ENCODE results near the gene RNF25.

Gene RNF25

DNA sequence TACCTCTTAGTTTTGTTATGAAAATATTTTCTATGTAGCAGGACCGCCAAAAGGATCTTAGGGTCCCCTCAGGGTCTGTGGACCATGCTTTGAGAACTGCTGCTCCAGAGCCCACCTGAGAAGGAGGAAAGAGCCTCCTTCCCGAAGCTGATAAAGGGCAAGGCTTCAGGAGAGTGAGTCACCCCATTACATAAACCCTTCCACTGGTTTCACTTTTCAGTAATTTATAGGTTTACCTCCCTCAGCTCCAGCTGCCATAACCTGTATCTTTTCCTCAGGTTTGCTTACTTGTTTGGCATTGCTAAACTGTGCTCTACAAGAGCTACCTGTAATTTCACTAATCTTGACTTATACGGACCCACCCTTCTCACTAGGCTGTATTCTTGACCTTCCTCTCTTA is 45.5 kb upstream of the RNF25 start:
- H3K9me3 ChIP-seq (ENCODE audit: severe bottlenecking), result no peaks in the 10 kb centered on the region
- no peak for DNase-seq
- no peaks in the 10 kb centered on the region for H3K27me3 ChIP-seq (ENCODE audit: insufficient read depth, low read depth, severe bottlenecking)
- no peak overlapping the region for H3K27ac ChIP-seq
- TF ChIP-seq, protein P1, sequence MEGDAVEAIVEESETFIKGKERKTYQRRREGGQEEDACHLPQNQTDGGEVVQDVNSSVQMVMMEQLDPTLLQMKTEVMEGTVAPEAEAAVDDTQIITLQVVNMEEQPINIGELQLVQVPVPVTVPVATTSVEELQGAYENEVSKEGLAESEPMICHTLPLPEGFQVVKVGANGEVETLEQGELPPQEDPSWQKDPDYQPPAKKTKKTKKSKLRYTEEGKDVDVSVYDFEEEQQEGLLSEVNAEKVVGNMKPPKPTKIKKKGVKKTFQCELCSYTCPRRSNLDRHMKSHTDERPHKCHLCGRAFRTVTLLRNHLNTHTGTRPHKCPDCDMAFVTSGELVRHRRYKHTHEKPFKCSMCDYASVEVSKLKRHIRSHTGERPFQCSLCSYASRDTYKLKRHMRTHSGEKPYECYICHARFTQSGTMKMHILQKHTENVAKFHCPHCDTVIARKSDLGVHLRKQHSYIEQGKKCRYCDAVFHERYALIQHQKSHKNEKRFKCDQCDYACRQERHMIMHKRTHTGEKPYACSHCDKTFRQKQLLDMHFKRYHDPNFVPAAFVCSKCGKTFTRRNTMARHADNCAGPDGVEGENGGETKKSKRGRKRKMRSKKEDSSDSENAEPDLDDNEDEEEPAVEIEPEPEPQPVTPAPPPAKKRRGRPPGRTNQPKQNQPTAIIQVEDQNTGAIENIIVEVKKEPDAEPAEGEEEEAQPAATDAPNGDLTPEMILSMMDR (IDR thresholded peaks at IDR 0.05; ENCODE audit: low read depth, low read length), result no peak
- peaks cover 26% of the 10 kb centered on the region for H3K36me3 ChIP-seq
- H3K4me3 ChIP-seq (ENCODE audit: low read depth, low read length), result no peak overlapping the region

DNA sequence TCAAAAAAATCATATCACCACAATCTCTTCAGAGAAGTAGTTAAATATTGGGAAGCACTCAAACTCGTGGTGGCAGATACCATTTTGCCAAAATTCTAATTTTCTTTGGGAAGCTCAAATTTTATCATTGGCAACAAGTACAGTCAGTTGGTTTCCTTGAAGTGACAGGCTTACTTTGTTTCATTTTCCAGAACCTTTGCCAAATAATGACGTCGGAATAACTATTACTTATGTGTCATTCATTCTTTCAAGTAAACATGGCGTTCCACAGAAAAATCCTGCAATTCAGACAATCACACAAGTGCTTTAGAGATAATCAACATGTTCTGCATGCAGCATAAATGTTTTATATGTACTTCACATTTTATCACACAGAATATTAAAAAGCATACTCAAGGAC is 44.3 kb upstream of the RNF25 start:
- no peak for DNase-seq
- Histone ChIP-seq H3K4me3 (ENCODE audit: low read depth, low read length) (no peak overlapping the region), H3K27ac (no peak overlapping the region), H3K27me3 (ENCODE audit: insufficient read depth, low read depth, severe bottlenecking) (no peaks in the 10 kb centered on the region), H3K36me3 (peaks cover 26% of the 10 kb centered on the region), H3K9me3 (ENCODE audit: severe bottlenecking) (no peaks in the 10 kb centered on the region)
- TF ChIP-seq, protein P1 (IDR thresholded peaks at IDR 0.05; ENCODE audit: low read depth, low read length), result no peak

- Histone ChIP-seq H3K36me3 (peaks cover 29% of the 10 kb centered on the region), H3K27me3 (ENCODE audit: insufficient read depth, low read depth, severe bottlenecking) (no peaks in the 10 kb centered on the region), H3K27ac (no peak overlapping the region), H3K4me3 (ENCODE audit: low read depth, low read length) (no peak overlapping the region), H3K9me3 (ENCODE audit: severe bottlenecking) (no peaks in the 10 kb centered on the region)
- DNase-seq, result no peak
- TF ChIP-seq, protein P1 (IDR thresholded peaks at IDR 0.05; ENCODE audit: low read depth, low read length), result no peak
These were observed 42.1 kb upstream of the RNF25 start for GRCh38 chr2:218713922-218714321.

- H3K36me3 ChIP-seq, result peaks cover 20% of the 10 kb centered on the region
- peak overlapping the region; percentile 82 for H3K27ac ChIP-seq
- no peaks in the 10 kb centered on the region for H3K9me3 ChIP-seq (ENCODE audit: severe bottlenecking)
- TF ChIP-seq, protein P1 (IDR thresholded peaks at IDR 0.05; ENCODE audit: low read depth, low read length), result no peak
- no peaks in the 10 kb centered on the region for H3K27me3 ChIP-seq (ENCODE audit: insufficient read depth, low read depth, severe bottlenecking)
- DNase-seq, result no peak
- H3K4me3 ChIP-seq (ENCODE audit: low read depth, low read length), result peak overlapping the region; percentile 87
These were observed 39.7 kb upstream of the RNF25 start for GRCh38 chr2:218711550-218711929.

DNA sequence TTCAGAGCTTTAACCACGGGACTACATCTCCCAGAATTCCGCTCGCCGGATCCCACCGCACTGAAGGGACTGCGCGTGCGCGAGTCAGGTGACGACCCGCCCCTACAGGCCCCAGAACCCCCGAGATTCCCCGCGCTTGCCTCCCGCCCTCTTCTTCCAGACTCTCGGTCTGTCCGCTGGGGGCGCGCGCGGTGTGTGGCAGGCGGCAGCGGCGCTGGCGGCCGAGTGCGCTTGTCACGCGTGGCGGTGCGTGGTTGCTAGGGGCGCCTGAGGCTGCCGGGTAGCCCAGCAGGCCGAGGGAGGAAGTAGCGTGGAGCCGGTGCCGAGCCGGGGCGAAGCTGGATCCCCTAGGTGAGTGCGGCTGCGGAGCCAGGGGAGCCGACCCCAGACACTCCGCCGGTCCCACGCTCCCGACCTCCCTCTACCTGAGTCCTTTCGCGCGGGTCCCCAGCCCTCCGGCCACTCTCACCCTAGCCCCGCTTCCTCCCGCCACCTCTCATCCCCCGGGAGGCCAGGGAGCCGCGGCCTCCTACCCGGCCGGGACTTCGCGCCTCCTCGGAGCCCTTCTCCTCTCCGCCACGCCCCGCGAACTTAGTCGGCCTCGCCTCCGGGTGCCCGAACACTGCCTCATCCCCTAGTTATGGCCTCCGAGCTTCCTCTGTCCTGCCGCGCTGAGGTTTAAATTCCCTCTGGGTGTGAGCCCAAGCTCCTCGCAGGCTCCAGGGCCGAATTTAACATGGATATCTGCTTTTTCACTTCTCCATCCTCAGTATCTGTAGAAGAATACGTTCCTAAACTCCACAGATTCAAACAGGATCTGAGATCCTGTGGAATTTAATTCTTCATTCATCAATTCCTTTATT is 39.1 kb upstream of the RNF25 start, which contains the start of gene TTLL4:
Gene TTLL4, plus strand, starts transcription at position 149 of the 863 bp plus-strand sequence. CDS start 26,842 bp downstream, outside the sequence.
- DNase-seq, result peak; percentile 98
- peak within 1 kb of the TSS; percentile 82 for H3K27ac ChIP-seq
- no peaks in the 10 kb centered on the region for H3K9me3 ChIP-seq (ENCODE audit: severe bottlenecking)
- no peaks in the 10 kb centered on the region for H3K27me3 ChIP-seq (ENCODE audit: insufficient read depth, low read depth, severe bottlenecking)
- peaks cover 14% of the 10 kb centered on the region for H3K36me3 ChIP-seq
- TF ChIP-seq, protein P1 (IDR thresholded peaks at IDR 0.05; ENCODE audit: low read depth, low read length), result peak; percentile 78
- H3K4me3 ChIP-seq (ENCODE audit: low read depth, low read length), result peak within 1 kb of the TSS; percentile 87
